Measurements from ENCODE around the gene ACOX1. TPM values are rescaled to one million over a fixed set of nuclear protein-coding genes. Genes with fewer than 3 reads are reported as not detected.

ACOX1 gene
- total RNA-seq, 2 experiments from 2014 or later, result 26.3 to 26.9 TPM

GRCh38 chr17:76014100-76014924, 35.3 kb upstream of the ACOX1 start:
- H3K36me3 Mint-ChIP-seq, result peaks cover 2% of the 10 kb centered on the region
- no peaks in the 10 kb centered on the region for H3K9me3 Mint-ChIP-seq
- H3K27ac Mint-ChIP-seq, result no peak overlapping the region
- peak overlapping the region; percentile 37 for H3K4me3 Mint-ChIP-seq
- DNase-seq, result peak; percentile 79
- peaks cover 5% of the 10 kb centered on the region for H3K4me1 Mint-ChIP-seq
- no peaks in the 10 kb centered on the region for H3K27me3 Mint-ChIP-seq

DNA sequence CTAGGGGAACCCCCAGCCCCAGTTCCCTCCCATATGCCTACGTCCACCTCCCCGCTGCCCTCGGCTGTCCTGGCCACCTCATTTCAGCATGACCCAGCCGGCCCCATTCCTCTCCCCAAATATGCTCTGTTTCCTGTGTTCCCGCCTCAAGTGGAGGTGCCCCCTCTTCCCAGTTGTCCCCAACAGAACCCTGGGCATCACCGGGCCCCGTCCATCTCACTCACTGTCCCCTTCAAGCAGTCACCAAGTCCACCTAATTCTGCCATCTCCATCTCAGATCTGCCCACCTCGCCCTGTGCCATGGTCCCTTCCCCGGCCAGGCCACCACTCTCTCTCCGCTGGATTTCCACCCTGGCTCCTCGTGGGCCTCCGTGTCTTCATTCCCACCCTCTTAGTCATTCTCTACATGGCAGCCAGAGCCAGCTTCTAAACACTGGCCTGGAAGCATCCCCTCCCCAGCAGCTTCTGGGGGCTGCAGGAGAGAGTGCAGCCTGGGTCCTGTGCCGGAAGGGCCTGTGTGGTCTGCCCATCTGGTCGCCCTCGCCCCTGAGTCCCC, 34.5 kb upstream of the ACOX1 start:
- no peaks in the 10 kb centered on the region for H3K9me3 Mint-ChIP-seq
- no peaks in the 10 kb centered on the region for H3K27me3 Mint-ChIP-seq
- peaks cover 5% of the 10 kb centered on the region for H3K4me1 Mint-ChIP-seq
- no peak for DNase-seq
- H3K27ac Mint-ChIP-seq, result no peak overlapping the region
- H3K4me3 Mint-ChIP-seq, result no peak overlapping the region
- peaks cover 2% of the 10 kb centered on the region for H3K36me3 Mint-ChIP-seq

DNA sequence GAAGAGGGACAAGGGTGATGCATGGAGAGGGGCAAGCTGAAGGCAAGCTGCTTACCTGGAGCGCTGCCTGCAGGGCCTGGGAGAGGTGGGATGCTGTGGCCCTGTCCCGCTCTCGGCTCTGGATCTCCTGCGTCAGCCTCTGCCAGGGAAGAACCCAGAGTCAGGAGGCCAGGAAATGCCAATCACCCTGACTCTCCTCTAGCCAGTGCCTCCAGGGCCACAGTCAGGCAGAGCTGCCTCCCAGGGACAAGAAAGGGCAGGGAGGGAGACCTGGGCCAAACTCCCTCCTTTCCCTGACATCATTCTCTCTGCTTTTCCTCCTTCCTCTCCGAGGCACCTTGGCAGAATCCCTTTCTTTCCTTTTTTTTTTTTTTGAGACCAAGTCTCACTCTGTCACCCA, 33.0 kb upstream of the ACOX1 start:
- no peak for DNase-seq
- Mint-ChIP-seq H3K36me3 (peaks cover 2% of the 10 kb centered on the region), H3K9me3 (no peaks in the 10 kb centered on the region), H3K4me3 (no peak overlapping the region), H3K4me1 (peaks cover 5% of the 10 kb centered on the region), H3K27me3 (no peaks in the 10 kb centered on the region), H3K27ac (no peak overlapping the region)

- no peaks in the 10 kb centered on the region for H3K9me3 Mint-ChIP-seq
- no peak overlapping the region for H3K27ac Mint-ChIP-seq
- DNase-seq, result no peak
- H3K27me3 Mint-ChIP-seq, result no peaks in the 10 kb centered on the region
- peaks cover 2% of the 10 kb centered on the region for H3K36me3 Mint-ChIP-seq
- peaks cover 5% of the 10 kb centered on the region for H3K4me1 Mint-ChIP-seq
- H3K4me3 Mint-ChIP-seq, result no peak overlapping the region
Measured at GRCh38 chr17:76009969-76010661, 31.1 kb upstream of the ACOX1 start.

DNA sequence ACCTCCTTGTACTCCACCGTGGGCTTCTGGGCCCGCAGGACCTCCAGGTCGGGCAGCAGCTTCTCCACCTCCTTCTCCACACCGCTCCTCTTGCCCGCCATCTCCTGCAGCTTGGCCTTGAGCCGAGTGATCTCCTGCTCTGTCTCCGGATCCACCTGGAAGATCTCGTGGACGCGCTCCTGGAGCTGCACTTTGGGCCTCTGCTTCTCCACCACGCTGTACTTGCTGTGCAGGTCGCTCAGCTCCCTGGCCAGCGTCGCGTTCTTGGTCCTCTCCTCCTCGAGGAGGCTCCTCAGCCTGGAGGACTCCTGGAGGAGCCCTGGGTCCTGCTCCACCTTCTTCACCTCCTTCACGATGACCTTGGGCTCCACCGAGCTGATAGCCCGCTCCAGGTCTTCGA, 30.5 kb upstream of the ACOX1 start:
- Mint-ChIP-seq H3K9me3 (no peaks in the 10 kb centered on the region), H3K36me3 (peaks cover 2% of the 10 kb centered on the region), H3K27me3 (no peaks in the 10 kb centered on the region), H3K4me1 (peaks cover 5% of the 10 kb centered on the region), H3K27ac (no peak overlapping the region), H3K4me3 (no peak overlapping the region)
- DNase-seq, result no peak

DNA sequence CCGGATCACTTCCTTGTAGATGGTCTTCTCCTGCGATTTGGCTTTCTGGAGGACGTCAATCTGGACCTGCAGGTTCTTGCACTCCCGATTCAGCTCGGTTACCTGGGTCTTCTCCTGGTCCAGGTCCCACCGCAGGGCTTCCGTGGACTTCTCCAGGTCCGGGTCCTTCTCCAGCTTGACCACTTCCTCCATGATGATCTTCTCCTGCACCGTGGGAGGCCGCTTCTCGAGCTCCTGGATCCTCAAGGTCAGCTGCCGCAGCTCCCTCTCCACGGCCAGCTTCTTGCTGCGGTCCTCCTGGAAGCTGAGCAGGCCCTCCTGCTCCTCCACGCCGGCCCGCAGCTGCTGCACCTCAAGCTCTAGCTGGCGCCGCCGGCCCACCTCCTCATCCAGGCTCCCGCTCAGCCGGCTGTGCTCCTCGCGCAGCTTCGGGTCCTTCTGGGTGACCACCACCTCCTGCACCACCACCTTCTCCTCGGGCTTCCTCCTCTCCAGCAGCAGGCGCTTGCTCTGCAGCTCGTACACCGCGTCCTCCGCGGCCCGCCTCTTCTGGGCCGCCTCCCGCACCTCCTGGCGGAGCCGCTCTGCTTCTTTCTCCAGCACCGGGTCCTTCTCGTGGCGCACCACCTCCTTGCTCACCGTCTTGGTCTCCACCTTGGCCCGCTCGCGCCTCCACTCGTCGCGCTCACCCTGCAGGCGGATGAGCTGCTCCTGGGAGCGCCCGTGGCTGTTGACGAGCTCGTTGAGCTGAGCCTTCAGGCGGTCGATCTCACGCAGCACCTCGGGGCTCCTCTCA, 29.9 kb upstream of the ACOX1 start:
- Mint-ChIP-seq H3K4me3 (no peak overlapping the region), H3K27me3 (no peaks in the 10 kb centered on the region)

DNA sequence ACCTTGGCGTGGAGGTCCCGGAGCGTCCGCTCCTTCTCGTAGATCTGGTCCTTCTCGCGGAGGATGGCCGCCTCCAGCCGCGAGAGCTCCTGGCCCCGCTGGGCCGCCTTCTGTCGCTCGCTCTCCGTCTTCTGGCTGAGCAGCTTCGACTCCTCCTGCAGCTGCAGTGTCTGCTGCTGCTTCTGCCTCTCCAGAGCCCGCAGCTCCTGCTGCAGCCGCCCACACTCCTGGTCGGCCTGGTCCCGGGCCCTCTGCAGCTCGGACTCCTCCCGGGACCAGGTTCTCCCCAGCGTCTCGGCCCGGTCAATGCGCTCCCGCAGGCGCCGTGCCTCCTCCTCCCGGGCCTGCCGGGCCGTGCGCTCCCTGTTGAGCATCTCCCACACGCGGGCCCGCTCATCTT, 29.2 kb upstream of the ACOX1 start:
- no peaks in the 10 kb centered on the region for H3K4me1 Mint-ChIP-seq
- H3K27me3 Mint-ChIP-seq, result no peaks in the 10 kb centered on the region
- no peak for DNase-seq
- H3K4me3 Mint-ChIP-seq, result no peak overlapping the region
- no peaks in the 10 kb centered on the region for H3K9me3 Mint-ChIP-seq
- H3K27ac Mint-ChIP-seq, result no peak overlapping the region
- H3K36me3 Mint-ChIP-seq, result peaks cover 2% of the 10 kb centered on the region

More for the DNA sequence above, 29.9 kb upstream of the ACOX1 start:
- no peak overlapping the region for H3K27ac Mint-ChIP-seq
- no peak for DNase-seq
- H3K36me3 Mint-ChIP-seq, result peaks cover 2% of the 10 kb centered on the region
- H3K9me3 Mint-ChIP-seq, result no peaks in the 10 kb centered on the region
- H3K4me1 Mint-ChIP-seq, result peaks cover under 1% of the 10 kb centered on the region

DNA sequence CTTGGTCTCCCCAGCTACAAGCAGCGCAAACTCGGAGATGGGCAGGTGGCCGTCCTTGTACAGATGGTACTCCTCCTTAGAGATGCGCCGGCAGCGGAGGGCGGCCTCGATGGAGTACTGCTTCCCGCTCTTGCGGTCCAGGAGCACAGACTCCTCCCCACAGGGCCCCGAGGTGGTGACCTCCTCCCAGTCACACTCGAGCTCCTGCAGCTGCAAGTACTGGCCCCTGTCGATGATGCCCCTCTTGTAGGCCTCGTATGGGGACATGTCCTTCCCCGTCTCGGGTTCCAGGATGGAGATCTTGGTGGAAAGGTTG, 28.8 kb upstream of the ACOX1 start:
- H3K4me3 Mint-ChIP-seq, result no peak overlapping the region
- no peak overlapping the region for H3K27ac Mint-ChIP-seq
- no peaks in the 10 kb centered on the region for H3K27me3 Mint-ChIP-seq
- H3K36me3 Mint-ChIP-seq, result peaks cover 2% of the 10 kb centered on the region
- H3K9me3 Mint-ChIP-seq, result no peaks in the 10 kb centered on the region
- H3K4me1 Mint-ChIP-seq, result no peaks in the 10 kb centered on the region
- no peak for DNase-seq

GRCh38 chr17:76007131-76007849, 28.3 kb upstream of the ACOX1 start:
- DNase-seq, result no peak
- Mint-ChIP-seq H3K4me3 (no peak overlapping the region), H3K9me3 (no peaks in the 10 kb centered on the region), H3K4me1 (no peaks in the 10 kb centered on the region), H3K27ac (no peak overlapping the region), H3K36me3 (peaks cover 2% of the 10 kb centered on the region), H3K27me3 (no peaks in the 10 kb centered on the region)

- Mint-ChIP-seq H3K36me3 (peaks cover 2% of the 10 kb centered on the region), H3K4me3 (no peak overlapping the region), H3K27me3 (no peaks in the 10 kb centered on the region), H3K27ac (no peak overlapping the region), H3K9me3 (no peaks in the 10 kb centered on the region), H3K4me1 (no peaks in the 10 kb centered on the region)
- DNase-seq, result peak; percentile 73
Measured at GRCh38 chr17:76005263-76006149, 26.5 kb upstream of the ACOX1 start.

DNA sequence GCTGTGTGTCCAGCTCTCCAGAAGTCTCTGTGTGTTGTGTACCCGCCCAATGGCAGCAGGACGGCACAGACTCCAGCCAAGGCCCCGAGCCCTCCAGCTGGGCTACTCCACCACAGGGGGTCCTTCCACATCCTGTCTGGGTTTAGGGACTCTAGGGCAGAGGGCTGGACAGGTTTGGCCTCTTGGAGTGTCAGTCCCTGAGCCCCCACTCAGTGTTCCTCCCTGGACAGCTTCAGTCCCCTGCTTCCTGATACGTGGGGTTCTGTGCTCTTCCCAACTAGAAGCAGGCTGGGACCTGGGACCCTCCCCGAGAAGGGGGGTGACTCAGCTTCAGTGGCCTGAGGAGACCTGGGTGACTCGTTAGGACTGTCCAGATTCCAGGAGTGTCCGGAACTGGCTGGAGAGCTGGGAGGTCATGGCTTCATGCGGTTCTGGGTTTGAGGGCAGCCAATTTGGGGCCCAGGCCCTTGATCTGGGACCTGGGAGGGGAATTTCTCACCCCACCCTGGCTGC, 25.8 kb upstream of the ACOX1 start:
- no peak for DNase-seq
- Mint-ChIP-seq H3K27ac (no peak overlapping the region), H3K4me1 (no peaks in the 10 kb centered on the region), H3K4me3 (no peak overlapping the region), H3K9me3 (no peaks in the 10 kb centered on the region), H3K36me3 (peaks cover 2% of the 10 kb centered on the region), H3K27me3 (no peaks in the 10 kb centered on the region)

DNA sequence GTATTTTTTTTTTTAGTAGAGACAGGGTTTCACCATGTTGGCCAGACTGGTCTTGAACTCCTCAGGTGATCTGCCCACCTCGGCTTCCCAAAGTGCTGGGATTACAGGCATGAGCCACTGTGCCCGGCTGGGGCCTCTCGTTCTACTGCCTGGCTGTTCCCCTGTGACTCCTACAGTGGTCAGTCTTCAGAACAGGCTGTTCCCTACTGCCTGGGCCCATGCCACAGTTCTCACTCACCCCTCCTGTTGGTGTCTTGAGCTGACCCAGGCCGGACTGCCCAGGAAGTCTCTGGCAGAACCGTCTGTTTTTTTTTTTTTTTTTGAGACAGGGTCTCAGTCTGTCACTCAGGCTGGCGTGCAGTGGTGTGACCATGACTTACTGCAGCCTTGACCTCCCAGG, 24.9 kb upstream of the ACOX1 start:
- no peak overlapping the region for H3K4me3 Mint-ChIP-seq
- no peak overlapping the region for H3K27ac Mint-ChIP-seq
- H3K27me3 Mint-ChIP-seq, result no peaks in the 10 kb centered on the region
- no peaks in the 10 kb centered on the region for H3K36me3 Mint-ChIP-seq
- no peaks in the 10 kb centered on the region for H3K9me3 Mint-ChIP-seq
- DNase-seq, result no peak
- no peaks in the 10 kb centered on the region for H3K4me1 Mint-ChIP-seq

- Mint-ChIP-seq H3K27ac (no peak overlapping the region), H3K4me3 (no peak overlapping the region), H3K4me1 (peaks cover 7% of the 10 kb centered on the region), H3K36me3 (no peaks in the 10 kb centered on the region), H3K27me3 (no peaks in the 10 kb centered on the region), H3K9me3 (no peaks in the 10 kb centered on the region)
- no peak for DNase-seq
Measured at GRCh38 chr17:76002100-76002499, 23.1 kb upstream of the ACOX1 start.

Measured in activated naive CD8-positive, alpha-beta T cell treated with anti-CD3 and anti-CD28 coated beads for 36 hours (primary cell).